Neural progenitor cell (in vitro differentiated cells): ENCODE data around the gene ATE1. TPM values are rescaled to one million over a fixed set of nuclear protein-coding genes. Genes with fewer than 3 reads are reported as not detected.

Experiments used
- DNase-seq: peaks from one replicate; pipeline ENCODE4 v3.0.0-alpha.2; 2016; ENCODE audit warnings: low spot score
- H2AFZ ChIP-seq: fragments of 200-600 bp; sonication (generic); replicated peaks from 2 replicates; pipeline ENCODE4 v1.6.1; 2016; ENCODE audit warnings: antibody characterized with exemption
- H3F3A ChIP-seq: fragments of 200-600 bp; sonication (generic); 2 replicates; pipeline ENCODE4 v1.6.1; 2016; ENCODE audit warnings: antibody characterized with exemption, low read depth
- H3K27ac ChIP-seq: fragments of 200-600 bp; sonication (generic); 2 replicates; pipeline ENCODE4 v1.5.1; 2016; ENCODE audit warnings: mild to moderate bottlenecking
- H3K27me3 ChIP-seq: fragments of 200-600 bp; sonication (generic); 2 replicates; pipeline ENCODE4 v1.6.1; 2016; ENCODE audit warnings: mild to moderate bottlenecking, moderate library complexity
- H3K36me3 ChIP-seq: fragments of 200-600 bp; sonication (generic); 2 replicates; pipeline ENCODE4 v1.5.1; 2016
- H3K4me1 ChIP-seq: fragments of 200-600 bp; sonication (generic); 2 replicates; pipeline ENCODE4 v1.6.1; 2016; ENCODE audit warnings: mixed run types
- H3K4me2 ChIP-seq: fragments of 200-600 bp; sonication (generic); 2 replicates; pipeline ENCODE4 v1.6.1; 2016
- H3K4me3 ChIP-seq: fragments of 200-600 bp; sonication (generic); 2 replicates; pipeline ENCODE4 v1.5.1; 2016
- H3K79me2 ChIP-seq: fragments of 200-600 bp; sonication (generic); 2 replicates; pipeline ENCODE4 v1.6.1; 2016; ENCODE audit warnings: low read depth
- H3K9ac ChIP-seq: fragments of 200-600 bp; sonication (generic); 2 replicates; pipeline ENCODE4 v1.6.1; 2016
- H3K9me3 ChIP-seq: fragments of 200-600 bp; sonication (generic); 2 replicates; pipeline ENCODE4 v1.5.1; 2016; ENCODE audit warnings: low read depth
- H4K20me1 ChIP-seq: fragments of 200-600 bp; sonication (generic); 2 replicates; pipeline ENCODE4 v1.6.1; 2016; ENCODE audit warnings: low read depth
- H3K27ac Mint-ChIP-seq: 3 replicates; pipeline ENCODE4 v1.8.0; 2021; ENCODE audit warnings: mixed read lengths
- H3K27me3 Mint-ChIP-seq: 2 replicates; pipeline ENCODE4 v1.8.0; 2022; ENCODE audit warnings: low read depth, mild to moderate bottlenecking, inconsistent platforms, moderate library complexity, mixed read lengths; ENCODE audit not compliant: insufficient read depth
- H3K36me3 Mint-ChIP-seq: 3 replicates; pipeline ENCODE4 v1.8.0; 2021; ENCODE audit warnings: mixed read lengths
- H3K4me1 Mint-ChIP-seq: 3 replicates; pipeline ENCODE4 v1.8.0; 2021; ENCODE audit warnings: mixed read lengths
- H3K4me3 Mint-ChIP-seq: 3 replicates; pipeline ENCODE4 v1.8.0; 2021; ENCODE audit warnings: mild to moderate bottlenecking, moderate library complexity, mixed read lengths
- H3K9me3 Mint-ChIP-seq: 3 replicates; pipeline ENCODE4 v1.8.0; 2020; ENCODE audit warnings: mixed read lengths
- CTCF ChIP-seq: fragments of 200-600 bp; sonication (generic); IDR thresholded peaks from 2 replicates; pipeline ENCODE4 v1.5.1; 2017; ENCODE audit warnings: antibody characterized with exemption, mild to moderate bottlenecking
- EZH2 ChIP-seq: fragments of 200-600 bp; sonication (generic); IDR thresholded peaks from 2 replicates; pipeline ENCODE4 v1.6.1; 2017; ENCODE audit warnings: antibody characterized with exemption, mild to moderate bottlenecking, moderate library complexity
- EZH2phosphoT487 ChIP-seq: fragments of 200-600 bp; sonication (generic); IDR thresholded peaks from 2 replicates; pipeline ENCODE4 v1.6.1; 2017; ENCODE audit warnings: antibody characterized with exemption
- total RNA-seq: library from RNA; depleted of rRNA; stranded (reverse); fragments of >200 nt; gene quantifications from 2 replicates; pipeline ENCODE4 v1.2.3, GENCODE V29; 2015; ENCODE audit warnings: low replicate concordance

ATE1 gene
- total RNA-seq, 1 donor from 2014 or later = 57.2 TPM

DNA sequence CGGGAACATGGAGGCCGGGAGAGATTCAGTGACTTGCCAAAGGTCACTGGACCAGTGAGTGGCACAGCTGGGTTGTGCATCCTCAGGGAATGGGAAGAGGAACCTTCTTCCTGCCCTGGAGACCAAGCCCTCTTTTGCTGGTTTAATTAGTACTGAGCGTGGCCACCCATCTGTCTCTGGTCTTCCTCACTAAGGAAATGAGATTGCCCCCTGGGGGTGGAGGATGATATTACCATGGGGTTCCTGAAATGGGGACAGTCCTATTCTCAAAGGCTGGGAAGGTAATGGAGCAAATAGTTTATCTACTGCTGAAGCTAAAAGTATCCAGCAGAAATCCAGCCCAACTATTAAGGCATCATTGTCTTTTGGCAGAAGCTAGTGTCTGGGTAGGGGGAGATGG is 231.0 kb downstream of the ATE1 start:
- Mint-ChIP-seq H3K9me3 (peaks cover 7% of the 10 kb centered on the region), H3K36me3 (peaks cover 2% of the 10 kb centered on the region), H3K27ac (peak overlapping the region; percentile 34), H3K4me3 (no peak overlapping the region), H3K4me1 (peaks cover 67% of the 10 kb centered on the region), H3K27me3 (peaks cover 31% of the 10 kb centered on the region)
- no peak overlapping the region for H2AFZ ChIP-seq
- H3K27ac ChIP-seq = no peak overlapping the region
- no peak overlapping the region for H3K9ac ChIP-seq
- no peaks in the 10 kb centered on the region for H3K79me2 ChIP-seq
- peak; percentile 66 for DNase-seq
- peaks cover 41% of the 10 kb centered on the region for H3K4me1 ChIP-seq
- H3K4me3 ChIP-seq = no peak overlapping the region
- peaks cover 12% of the 10 kb centered on the region for H3F3A ChIP-seq
- H3K36me3 ChIP-seq = no peaks in the 10 kb centered on the region
- TF ChIP-seq EZH2phosphoT487 (no peak), CTCF (peak; percentile 63)
- no peak overlapping the region for H3K4me2 ChIP-seq
- no peaks in the 10 kb centered on the region for H4K20me1 ChIP-seq
- no peaks in the 10 kb centered on the region for H3K27me3 ChIP-seq
- H3K9me3 ChIP-seq = no peaks in the 10 kb centered on the region

- H3K4me1 Mint-ChIP-seq = peaks cover 65% of the 10 kb centered on the region
These were observed 231.9 kb downstream of the ATE1 start for GRCh38 chr10:121695731-121696464.

DNA sequence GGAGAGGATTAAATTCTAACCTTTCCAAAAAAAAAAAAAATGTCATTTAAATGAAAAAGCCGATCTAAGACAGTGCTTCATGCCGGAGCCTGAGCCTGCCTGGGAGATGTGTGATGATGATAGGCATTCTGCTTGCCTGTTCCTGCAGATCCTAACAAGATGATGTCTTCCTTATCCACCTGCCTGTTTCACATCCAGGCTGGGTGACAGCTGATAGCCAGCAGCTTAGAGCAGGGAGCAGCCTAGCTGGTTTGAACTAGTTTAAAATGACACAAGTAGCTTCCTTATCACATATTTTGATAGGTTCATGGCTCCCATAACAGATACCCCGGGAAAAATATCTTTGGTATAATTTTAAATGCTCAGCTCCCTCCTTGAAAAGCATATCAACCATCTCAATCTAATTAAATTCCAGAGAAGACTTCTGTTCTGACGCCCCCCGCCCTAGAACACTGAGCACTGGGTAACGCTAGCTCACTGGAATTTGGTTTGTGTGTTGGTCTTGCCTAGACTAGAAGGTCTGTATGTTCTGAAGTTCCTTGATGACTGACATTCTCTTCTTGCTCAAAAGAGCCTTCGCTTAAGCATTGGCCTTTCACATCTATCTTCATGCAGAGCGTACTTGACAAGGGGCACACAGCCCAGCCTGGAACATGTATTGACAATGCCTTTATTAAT is 232.7 kb downstream of the ATE1 start:
- Histone ChIP-seq H3K79me2 (no peaks in the 10 kb centered on the region), H3F3A (peaks cover 21% of the 10 kb centered on the region), H3K4me1 (peaks cover 51% of the 10 kb centered on the region), H3K4me3 (no peak overlapping the region), H3K27ac (no peak overlapping the region), H3K9me3 (no peaks in the 10 kb centered on the region), H3K9ac (no peak overlapping the region), H2AFZ (no peak overlapping the region), H3K4me2 (no peak overlapping the region), H4K20me1 (no peaks in the 10 kb centered on the region), H3K36me3 (no peaks in the 10 kb centered on the region), H3K27me3 (no peaks in the 10 kb centered on the region)
- DNase-seq = no peak
- no peak overlapping the region for H3K4me3 Mint-ChIP-seq
- H3K27ac Mint-ChIP-seq = peak overlapping the region; percentile 19
- no peak for TF ChIP-seq EZH2phosphoT487
- peaks cover 73% of the 10 kb centered on the region for H3K4me1 Mint-ChIP-seq
- peaks cover 2% of the 10 kb centered on the region for H3K9me3 Mint-ChIP-seq
- peaks cover 2% of the 10 kb centered on the region for H3K36me3 Mint-ChIP-seq
- H3K27me3 Mint-ChIP-seq = peaks cover 26% of the 10 kb centered on the region

More at GRCh38 chr10:121695731-121696464, 231.9 kb downstream of the ATE1 start:
- H3K27ac Mint-ChIP-seq = peak overlapping the region; percentile 84
- Histone ChIP-seq H3K4me3 (no peak overlapping the region), H3K79me2 (no peaks in the 10 kb centered on the region), H3K36me3 (no peaks in the 10 kb centered on the region), H3K4me2 (no peak overlapping the region), H3K27me3 (no peaks in the 10 kb centered on the region), H3K9me3 (no peaks in the 10 kb centered on the region), H4K20me1 (no peaks in the 10 kb centered on the region), H2AFZ (no peak overlapping the region), H3K9ac (no peak overlapping the region), H3F3A (peaks cover 13% of the 10 kb centered on the region), H3K27ac (no peak overlapping the region), H3K4me1 (peaks cover 43% of the 10 kb centered on the region)
- H3K36me3 Mint-ChIP-seq = peaks cover 2% of the 10 kb centered on the region
- no peak overlapping the region for H3K4me3 Mint-ChIP-seq
- peaks cover 2% of the 10 kb centered on the region for H3K9me3 Mint-ChIP-seq
- DNase-seq = no peak
- TF ChIP-seq CTCF (no peak), EZH2phosphoT487 (no peak), EZH2 (no peak)
- peaks cover 31% of the 10 kb centered on the region for H3K27me3 Mint-ChIP-seq
